DND-41 (cell line): ENCODE results near the gene ARHGAP26.

Source experiments
- EZH2 ChIP-seq: IDR thresholded peaks from 3 replicates; pipeline ENCODE4 v1.6.1; 2012; ENCODE audit warnings: borderline replicate concordance, low read depth, mild to moderate bottlenecking, moderate library complexity, low read length, inconsistent platforms; ENCODE audit not compliant: severe bottlenecking
- TF ChIP-seq, protein P1 (sequence below): IDR thresholded peaks from 2 replicates; pipeline ENCODE4 v1.5.1; 2012; ENCODE audit warnings: borderline replicate concordance, low read length, moderate library complexity, mild to moderate bottlenecking; ENCODE audit not compliant: poor library complexity, severe bottlenecking; ENCODE audit errors: extremely low read depth

- TF ChIP-seq, protein P1, sequence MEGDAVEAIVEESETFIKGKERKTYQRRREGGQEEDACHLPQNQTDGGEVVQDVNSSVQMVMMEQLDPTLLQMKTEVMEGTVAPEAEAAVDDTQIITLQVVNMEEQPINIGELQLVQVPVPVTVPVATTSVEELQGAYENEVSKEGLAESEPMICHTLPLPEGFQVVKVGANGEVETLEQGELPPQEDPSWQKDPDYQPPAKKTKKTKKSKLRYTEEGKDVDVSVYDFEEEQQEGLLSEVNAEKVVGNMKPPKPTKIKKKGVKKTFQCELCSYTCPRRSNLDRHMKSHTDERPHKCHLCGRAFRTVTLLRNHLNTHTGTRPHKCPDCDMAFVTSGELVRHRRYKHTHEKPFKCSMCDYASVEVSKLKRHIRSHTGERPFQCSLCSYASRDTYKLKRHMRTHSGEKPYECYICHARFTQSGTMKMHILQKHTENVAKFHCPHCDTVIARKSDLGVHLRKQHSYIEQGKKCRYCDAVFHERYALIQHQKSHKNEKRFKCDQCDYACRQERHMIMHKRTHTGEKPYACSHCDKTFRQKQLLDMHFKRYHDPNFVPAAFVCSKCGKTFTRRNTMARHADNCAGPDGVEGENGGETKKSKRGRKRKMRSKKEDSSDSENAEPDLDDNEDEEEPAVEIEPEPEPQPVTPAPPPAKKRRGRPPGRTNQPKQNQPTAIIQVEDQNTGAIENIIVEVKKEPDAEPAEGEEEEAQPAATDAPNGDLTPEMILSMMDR = no peak
- no peak for TF ChIP-seq EZH2
These were observed 488.5 kb downstream of the ARHGAP26 start for GRCh38 chr5:143258559-143259253.
